ENCODE data around the gene RNASE8. TPM values are rescaled to one million over a fixed set of nuclear protein-coding genes. Genes with fewer than 3 reads are reported as not detected.

The RNASE8 gene
- total and polyA plus RNA-seq, 4 experiments from 2014 or later = not detected

DNA sequence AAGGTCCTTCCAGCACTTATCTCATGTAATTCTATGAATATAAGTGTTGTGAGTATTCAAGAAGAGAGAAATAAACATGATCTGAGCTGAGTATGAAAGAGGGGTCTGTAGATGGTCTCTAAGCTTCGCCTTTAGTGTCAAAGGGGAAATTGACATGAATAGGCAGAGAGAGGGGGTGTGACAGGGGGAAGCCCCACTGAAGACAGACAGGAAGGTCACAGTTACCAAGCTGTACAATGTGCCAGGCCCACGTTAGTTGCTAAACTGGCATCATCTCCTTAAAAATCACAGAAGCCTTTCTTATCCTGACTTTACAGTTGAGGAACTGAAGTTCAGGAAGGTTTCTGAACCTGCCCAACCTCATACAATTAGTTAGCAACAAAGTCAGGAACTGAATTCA lies 20.1 kb downstream of the RNASE8 start:
- Histone ChIP-seq H3K27me3 (ENCODE audit: insufficient read depth, low read length) (peaks cover 4% of the 10 kb centered on the region), H3K4me3 (ENCODE audit: low read length in 2 of 2) (no peak overlapping the region), H3K4me1 (ENCODE audit: insufficient read depth, low read length) (no peaks in the 10 kb centered on the region), H3K36me3 (ENCODE audit: insufficient read depth, low read length) (no peaks in the 10 kb centered on the region), H3K27ac (ENCODE audit: low read depth, low read length) (no peak overlapping the region), H3K9me3 (ENCODE audit: control insufficient read depth in 1 of 2, low read length in 2 of 2) (no peaks in the 10 kb centered on the region)
- DNase-seq = no peak
- CTCF ChIA-PET (ENCODE audit: partially characterized antibody) = interaction anchor here (1.0 to 2.2 kb wide), 4 partner anchors 9 to 63 kb away, joined by 4 to 9 read pairs (median 6); no protein-coding TSS in a partner anchor
- POLR2A ChIA-PET (ENCODE audit: partially characterized antibody) = no interaction called here
- Mint-ChIP-seq H3K9me3 (no peaks in the 10 kb centered on the region), H3K36me3 (no peaks in the 10 kb centered on the region), H3K27ac (no peak overlapping the region), H3K27me3 (peaks cover 0 to 6% of the 10 kb centered on the region in 2 donors), H3K4me3 (no peak overlapping the region), H3K4me1 (no peaks in the 10 kb centered on the region)
- intact Hi-C loops (cut with micrococcal nuclease) = no loop called here

DNA sequence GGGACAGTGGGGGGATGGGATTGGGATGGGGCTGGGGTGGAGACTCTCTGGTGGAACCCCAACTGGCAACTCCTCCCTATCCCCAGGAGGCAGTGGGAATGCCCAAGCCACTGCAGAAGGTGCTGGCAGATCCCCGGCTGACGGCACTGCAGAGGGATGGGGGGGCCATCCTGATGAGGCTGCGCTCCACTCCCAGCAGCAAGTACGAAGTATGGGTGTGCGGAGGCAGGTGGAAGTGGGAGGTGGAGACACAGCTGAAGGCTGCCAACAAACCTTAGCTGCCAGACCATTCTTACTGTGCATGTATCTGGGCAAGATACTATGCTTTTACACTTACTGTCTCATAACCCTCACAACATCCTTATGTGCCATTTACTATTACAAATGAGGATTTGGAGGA lies 20.7 kb downstream of the RNASE8 start:
- intact Hi-C loops (cut with micrococcal nuclease) = no loop called here
- H3K27me3 Mint-ChIP-seq = peaks cover 0 to 4% of the 10 kb centered on the region in 2 donors
- ChIA-PET CTCF (ENCODE audit: partially characterized antibody) (interaction anchor here (1.0 to 2.2 kb wide), 4 partner anchors 10 to 63 kb away, joined by 4 to 9 read pairs (median 6); no protein-coding TSS in a partner anchor), POLR2A (ENCODE audit: partially characterized antibody) (no interaction called here)
- peak overlapping the region in 1 of 7 donors; percentile 81 for H3K27ac Mint-ChIP-seq
- H3K36me3 Mint-ChIP-seq = no peaks in the 10 kb centered on the region
- H3K4me1 ChIP-seq (ENCODE audit: insufficient read depth, low read length) = no peaks in the 10 kb centered on the region
- no peak overlapping the region for H3K4me3 Mint-ChIP-seq
- H3K4me3 ChIP-seq (ENCODE audit: low read length in 2 of 2) = no peak overlapping the region
- no peaks in the 10 kb centered on the region for H3K9me3 ChIP-seq (ENCODE audit: control insufficient read depth in 1 of 2, low read length in 2 of 2)
- H3K27me3 ChIP-seq (ENCODE audit: insufficient read depth, low read length) = no peaks in the 10 kb centered on the region
- H3K27ac ChIP-seq (ENCODE audit: low read depth, low read length) = no peak overlapping the region
- H3K4me1 Mint-ChIP-seq = no peaks in the 10 kb centered on the region
- no peak for DNase-seq
- no peaks in the 10 kb centered on the region for H3K9me3 Mint-ChIP-seq
- no peaks in the 10 kb centered on the region for H3K36me3 ChIP-seq (ENCODE audit: insufficient read depth, low read length)

DNA sequence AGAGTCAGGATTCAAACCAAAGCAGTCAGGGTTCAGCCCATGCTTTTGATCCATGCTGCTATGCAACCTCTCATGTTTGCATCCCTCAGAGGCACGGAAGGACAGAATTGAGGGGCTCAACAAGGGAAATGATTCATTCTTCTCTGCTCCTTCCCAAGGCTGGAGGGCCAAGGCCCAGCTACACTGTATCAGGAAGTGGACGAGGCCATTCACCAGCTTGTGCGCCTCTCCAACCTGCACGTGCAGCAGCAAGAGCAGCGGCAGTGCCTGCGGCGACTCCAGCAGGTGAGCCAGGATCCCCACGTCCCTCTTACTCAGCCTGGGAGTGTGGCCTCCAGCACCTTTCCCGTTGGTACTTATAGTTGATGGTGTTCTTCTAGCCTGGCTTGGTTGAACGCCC lies 21.1 kb downstream of the RNASE8 start:
- Mint-ChIP-seq H3K4me3 (no peak overlapping the region), H3K9me3 (no peaks in the 10 kb centered on the region), H3K4me1 (no peaks in the 10 kb centered on the region), H3K27ac (peak overlapping the region in 1 of 7 donors; percentile 47), H3K27me3 (no peaks in the 10 kb centered on the region), H3K36me3 (no peaks in the 10 kb centered on the region)
- no peaks in the 10 kb centered on the region for H3K36me3 ChIP-seq (ENCODE audit: insufficient read depth, low read length)
- no peaks in the 10 kb centered on the region for H3K4me1 ChIP-seq (ENCODE audit: insufficient read depth, low read length)
- ChIA-PET POLR2A (ENCODE audit: partially characterized antibody) (no interaction called here), CTCF (ENCODE audit: partially characterized antibody) (interaction anchor here (2.2 kb wide), 2 partner anchors 10 to 64 kb away, joined by 5 to 8 read pairs; no protein-coding TSS in a partner anchor)
- DNase-seq = no peak
- H3K9me3 ChIP-seq (ENCODE audit: control insufficient read depth in 1 of 2, low read length in 2 of 2) = no peaks in the 10 kb centered on the region
- H3K4me3 ChIP-seq (ENCODE audit: low read length in 2 of 2) = no peak overlapping the region
- intact Hi-C loops (cut with micrococcal nuclease) = no loop called here
- no peak overlapping the region for H3K27ac ChIP-seq (ENCODE audit: low read depth, low read length)
- no peaks in the 10 kb centered on the region for H3K27me3 ChIP-seq (ENCODE audit: insufficient read depth, low read length)

DNA sequence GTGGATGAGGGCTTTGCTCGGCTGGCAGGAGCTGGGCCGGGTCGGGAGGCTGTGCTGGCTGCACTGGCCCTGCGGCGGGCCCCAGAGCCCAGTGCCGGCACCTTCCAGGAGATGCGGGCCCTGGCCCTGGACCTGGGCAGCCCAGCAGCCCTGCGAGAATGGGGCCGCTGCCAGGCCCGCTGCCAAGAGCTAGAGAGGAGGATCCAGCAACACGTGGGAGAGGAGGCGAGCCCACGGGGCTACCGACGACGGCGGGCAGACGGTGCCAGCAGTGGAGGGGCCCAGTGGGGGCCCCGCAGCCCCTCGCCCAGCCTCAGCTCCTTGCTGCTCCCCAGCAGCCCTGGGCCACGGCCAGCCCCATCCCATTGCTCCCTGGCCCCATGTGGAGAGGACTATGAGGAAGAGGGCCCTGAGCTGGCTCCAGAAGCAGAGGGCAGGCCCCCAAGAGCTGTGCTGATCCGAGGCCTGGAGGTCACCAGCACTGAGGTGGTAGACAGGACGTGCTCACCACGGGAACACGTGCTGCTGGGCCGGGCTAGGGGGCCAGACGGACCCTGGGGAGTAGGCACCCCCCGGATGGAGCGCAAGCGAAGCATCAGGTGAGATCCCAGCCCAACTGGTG lies 24.0 kb downstream of the RNASE8 start:
- peak overlapping the region in 1 of 7 donors; percentile 57 for H3K27ac Mint-ChIP-seq
- H3K4me3 ChIP-seq (ENCODE audit: low read length in 2 of 2) = no peak overlapping the region
- peaks cover under 1% of the 10 kb centered on the region for H3K4me1 ChIP-seq (ENCODE audit: insufficient read depth, low read length)
- H3K4me3 Mint-ChIP-seq = no peak overlapping the region
- no peaks in the 10 kb centered on the region for H3K36me3 Mint-ChIP-seq
- no peaks in the 10 kb centered on the region for H3K9me3 ChIP-seq (ENCODE audit: control insufficient read depth in 1 of 2, low read length in 2 of 2)
- H3K27ac ChIP-seq (ENCODE audit: low read depth, low read length) = no peak overlapping the region
- H3K27me3 Mint-ChIP-seq = peaks cover 0 to under 1% of the 10 kb centered on the region in 2 donors
- DNase-seq = no peak
- no peaks in the 10 kb centered on the region for H3K9me3 Mint-ChIP-seq
- ChIA-PET CTCF (ENCODE audit: partially characterized antibody) (interaction anchor here (1.1 to 1.8 kb wide), 2 partner anchors 14 to 21 kb away, joined by 3 to 6 read pairs; no protein-coding TSS in a partner anchor), POLR2A (ENCODE audit: partially characterized antibody) (no interaction called here)
- H3K4me1 Mint-ChIP-seq = peaks cover 4 to 9% (median 7%) of the 10 kb centered on the region in 4 donors
- no peaks in the 10 kb centered on the region for H3K27me3 ChIP-seq (ENCODE audit: insufficient read depth, low read length)
- no peaks in the 10 kb centered on the region for H3K36me3 ChIP-seq (ENCODE audit: insufficient read depth, low read length)
- intact Hi-C loops (cut with micrococcal nuclease) = no loop called here

DNA sequence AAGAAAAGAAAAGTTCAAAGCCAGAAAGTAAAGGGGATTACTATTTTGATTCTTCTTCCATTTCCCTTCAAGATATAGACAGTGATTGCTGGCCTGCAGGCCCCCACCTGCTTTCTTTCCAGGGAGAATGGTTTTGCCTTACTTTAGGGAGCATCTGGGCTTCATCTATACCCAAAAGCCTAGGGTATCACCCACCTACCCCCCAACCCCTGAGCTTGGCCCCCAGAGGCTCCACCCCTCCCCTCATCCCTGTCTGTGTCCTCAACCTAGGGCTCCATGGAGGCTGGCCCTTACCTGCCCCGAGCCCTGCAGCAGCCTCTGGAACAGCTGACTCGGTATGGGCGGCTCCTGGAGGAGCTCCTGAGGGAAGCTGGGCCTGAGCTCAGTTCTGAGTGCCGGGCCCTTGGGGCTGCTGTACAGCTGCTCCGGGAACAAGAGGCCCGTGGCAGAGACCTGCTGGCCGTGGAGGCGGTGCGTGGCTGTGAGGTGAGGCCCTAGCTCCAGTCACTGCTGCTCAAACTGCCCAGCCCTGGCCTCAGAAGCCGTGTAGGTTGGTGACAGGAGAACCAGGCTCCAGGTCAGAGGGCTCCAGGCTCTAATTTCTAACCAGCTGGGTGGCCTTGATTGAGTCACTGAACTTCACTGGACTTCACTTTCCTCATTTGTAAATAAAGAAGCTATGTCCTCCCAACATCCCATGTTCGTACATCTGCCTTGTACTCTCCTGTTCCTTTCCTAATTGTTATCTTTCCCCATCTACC lies 26.1 kb downstream of the RNASE8 start:
- no peaks in the 10 kb centered on the region for H3K27me3 ChIP-seq (ENCODE audit: insufficient read depth, low read length)
- H3K36me3 ChIP-seq (ENCODE audit: insufficient read depth, low read length) = no peaks in the 10 kb centered on the region
- DNase-seq = no peak
- peaks cover 17 to 29% (median 23%) of the 10 kb centered on the region in 4 donors for H3K4me1 Mint-ChIP-seq
- ChIA-PET POLR2A (ENCODE audit: partially characterized antibody) (interaction anchor here (1.0 kb wide), 1 partner anchor 56 kb away, joined by 3 read pairs; no protein-coding TSS in a partner anchor), CTCF (ENCODE audit: partially characterized antibody) (interaction anchor here (0.9 to 3.5 kb wide), 5 partner anchors 9 to 69 kb away, joined by 3 to 23 read pairs (median 11); no protein-coding TSS in a partner anchor)
- no peak overlapping the region for H3K27ac ChIP-seq (ENCODE audit: low read depth, low read length)
- no peak overlapping the region for H3K4me3 ChIP-seq (ENCODE audit: low read length in 2 of 2)
- H3K27me3 Mint-ChIP-seq = peaks cover 0 to 1% of the 10 kb centered on the region in 2 donors
- peaks cover 18% of the 10 kb centered on the region for H3K4me1 ChIP-seq (ENCODE audit: insufficient read depth, low read length)
- intact Hi-C loops (cut with micrococcal nuclease) = no loop called here
- H3K36me3 Mint-ChIP-seq = peaks cover 0 to 2% of the 10 kb centered on the region in 2 donors
- peaks cover 0 to 3% (median 0%) of the 10 kb centered on the region in 8 donors for H3K9me3 Mint-ChIP-seq
- H3K4me3 Mint-ChIP-seq = peak overlapping the region in 1 of 8 donors; percentile 6
- no peaks in the 10 kb centered on the region for H3K9me3 ChIP-seq (ENCODE audit: control insufficient read depth in 1 of 2, low read length in 2 of 2)
- H3K27ac Mint-ChIP-seq = peak overlapping the region in 6 of 7 donors; percentile 72 to 100 (median 84)

DNA sequence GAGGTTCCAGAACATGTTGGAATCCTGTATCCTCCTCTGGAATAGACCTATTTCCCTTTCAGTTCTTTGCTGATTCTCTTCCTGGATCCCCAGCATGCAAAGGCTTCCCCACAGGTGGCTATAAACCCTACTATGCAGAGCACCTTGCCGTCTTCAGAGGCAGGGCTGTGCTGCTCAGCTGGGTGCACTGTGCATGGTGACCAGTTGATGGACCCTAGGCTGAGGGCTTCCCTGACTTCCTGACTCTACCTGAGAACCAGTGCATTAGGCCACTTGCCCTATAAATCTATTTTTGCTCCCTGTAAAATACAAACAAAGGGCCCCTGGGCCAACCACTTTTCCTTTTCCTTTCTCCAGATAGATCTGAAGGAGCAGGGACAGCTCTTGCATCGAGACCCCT lies 26.8 kb downstream of the RNASE8 start:
- no peak overlapping the region for H3K27ac ChIP-seq (ENCODE audit: low read depth, low read length)
- Mint-ChIP-seq H3K27me3 (peaks cover 0 to 1% of the 10 kb centered on the region in 2 donors), H3K9me3 (peaks cover 0 to 3% (median 0%) of the 10 kb centered on the region in 8 donors), H3K4me1 (peaks cover 20 to 36% (median 28%) of the 10 kb centered on the region in 4 donors), H3K4me3 (no peak overlapping the region), H3K27ac (peak overlapping the region in 6 of 7 donors; percentile 20 to 100 (median 84)), H3K36me3 (peaks cover 0 to 2% of the 10 kb centered on the region in 2 donors)
- H3K4me1 ChIP-seq (ENCODE audit: insufficient read depth, low read length) = peaks cover 18% of the 10 kb centered on the region
- CTCF ChIA-PET (ENCODE audit: partially characterized antibody) = interaction anchor here (1.6 to 3.5 kb wide), 3 partner anchors 8 to 69 kb away, joined by 11 to 23 read pairs (median 11); no protein-coding TSS in a partner anchor
- DNase-seq = no peak
- intact Hi-C loops (cut with micrococcal nuclease) = no loop called here
- H3K36me3 ChIP-seq (ENCODE audit: insufficient read depth, low read length) = no peaks in the 10 kb centered on the region
- H3K27me3 ChIP-seq (ENCODE audit: insufficient read depth, low read length) = no peaks in the 10 kb centered on the region
- H3K4me3 ChIP-seq (ENCODE audit: low read length in 2 of 2) = no peak overlapping the region
- no peaks in the 10 kb centered on the region for H3K9me3 ChIP-seq (ENCODE audit: control insufficient read depth in 1 of 2, low read length in 2 of 2)
- POLR2A ChIA-PET (ENCODE audit: partially characterized antibody) = interaction anchor here (1.0 kb wide), 1 partner anchor 56 kb away, joined by 3 read pairs; no protein-coding TSS in a partner anchor

Measured in CD4-positive, alpha-beta memory T cell (primary cell).